Measurements from ENCODE around the gene SLC39A13. TPM values are rescaled to one million over a fixed set of nuclear protein-coding genes. Genes with fewer than 3 reads are reported as not detected.

Gene SLC39A13
- total RNA-seq, 1 experiment from 2014 or later, result 24.9 TPM

DNA sequence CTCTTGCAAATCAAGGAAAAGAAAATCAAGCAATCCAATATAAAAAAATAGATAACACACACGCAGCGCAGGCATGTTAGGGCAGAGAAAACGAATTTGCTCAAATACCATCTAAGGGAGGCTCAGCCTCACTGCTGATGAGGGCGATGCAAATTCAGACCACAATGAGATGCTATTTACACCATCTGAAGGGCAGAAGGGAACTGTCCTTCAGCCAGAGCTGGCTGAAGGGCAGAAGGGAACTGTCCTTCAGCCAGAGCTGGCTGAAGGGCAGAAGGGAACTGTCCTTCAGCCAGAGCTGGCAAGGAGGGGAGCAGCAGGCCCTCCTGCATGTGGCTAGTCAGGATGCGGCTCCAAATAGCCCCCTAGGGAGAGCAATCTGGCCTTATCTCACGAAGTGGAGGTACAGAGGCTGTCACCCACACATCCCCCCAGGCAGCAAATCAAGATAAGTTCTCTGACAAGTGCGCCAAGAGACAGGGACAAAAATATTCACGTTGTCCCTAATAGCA is 7.6 kb upstream of the SLC39A13 start:
- no peaks in the 10 kb centered on the region for H4K20me1 ChIP-seq (ENCODE audit: insufficient read depth, low read depth, low read length)
- H3K9me2 ChIP-seq (replicated peaks; ENCODE audit: insufficient read depth, low read length), result no peaks in the 10 kb centered on the region
- no peaks in the 10 kb centered on the region for H3K27me3 ChIP-seq (ENCODE audit: low read length)
- peaks cover 54% of the 10 kb centered on the region for H3K4me1 ChIP-seq (ENCODE audit: low read length)
- no peaks in the 10 kb centered on the region for H3K79me2 ChIP-seq (ENCODE audit: low read length)
- H3K4me3 ChIP-seq (ENCODE audit: low read length), result peak overlapping the region; percentile 84
- no peak overlapping the region for H2AFZ ChIP-seq (ENCODE audit: low read length)
- H3K36me3 ChIP-seq (ENCODE audit: insufficient read depth, low read length), result no peaks in the 10 kb centered on the region
- peak; percentile 88 for DNase-seq
- peak overlapping the region; percentile 86 for H3K4me2 ChIP-seq (ENCODE audit: low read depth, low read length, poor library complexity, severe bottlenecking)
- H3K9me3 ChIP-seq (ENCODE audit: low read length), result no peaks in the 10 kb centered on the region
- peak overlapping the region; percentile 100 for H3K27ac ChIP-seq (ENCODE audit: low read length)
- peak overlapping the region; percentile 95 for H3K9ac ChIP-seq (ENCODE audit: low read length)

GRCh38 chr11:47403135-47403534 is 5.3 kb upstream of the SLC39A13 start:
- H2AFZ ChIP-seq (ENCODE audit: low read length), result peak overlapping the region; percentile 27; the same call in 1 of the 2 replicates
- no peak overlapping the region for H3K4me2 ChIP-seq (ENCODE audit: low read depth, low read length, poor library complexity, severe bottlenecking)
- H3K9ac ChIP-seq (ENCODE audit: low read length), result peak overlapping the region; percentile 37; the same call in 1 of the 2 replicates

DNA sequence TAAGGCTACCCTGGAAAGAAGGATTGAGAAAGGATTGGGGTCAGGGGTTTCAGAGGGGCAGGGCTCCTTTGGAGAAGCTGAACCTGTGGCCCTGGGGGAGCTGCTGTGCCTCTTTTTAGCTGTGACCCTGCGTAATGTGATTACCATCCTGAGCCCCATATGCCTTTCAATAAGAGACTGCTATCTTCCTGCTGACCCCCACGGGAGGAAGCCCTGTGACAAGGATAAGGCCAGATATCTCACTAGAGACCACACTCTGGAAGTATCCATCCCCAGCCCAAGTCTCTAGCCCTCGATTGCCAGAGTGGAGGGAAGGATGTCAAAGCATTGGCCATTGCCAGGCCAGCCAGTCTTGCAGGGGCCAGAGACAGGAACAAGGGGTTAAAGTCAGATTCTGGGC is 4.8 kb upstream of the SLC39A13 start:
- Histone ChIP-seq H3K27me3 (ENCODE audit: low read length) (no peaks in the 10 kb centered on the region), H4K20me1 (ENCODE audit: insufficient read depth, low read depth, low read length) (no peaks in the 10 kb centered on the region), H3K9ac (ENCODE audit: low read length) (peak overlapping the region; percentile 37; the same call in 1 of the 2 replicates), H3K4me1 (ENCODE audit: low read length) (peaks cover 64% of the 10 kb centered on the region), H3K9me2 (replicated peaks; ENCODE audit: insufficient read depth, low read length) (no peaks in the 10 kb centered on the region), H3K4me2 (ENCODE audit: low read depth, low read length, poor library complexity, severe bottlenecking) (no peak overlapping the region), H3K9me3 (ENCODE audit: low read length) (no peaks in the 10 kb centered on the region), H2AFZ (ENCODE audit: low read length) (peak overlapping the region; percentile 27; the same call in 1 of the 2 replicates), H3K27ac (ENCODE audit: low read length) (peak overlapping the region; percentile 66), H3K79me2 (ENCODE audit: low read length) (peaks cover under 1% of the 10 kb centered on the region; the same call in 1 of the 2 replicates), H3K36me3 (ENCODE audit: insufficient read depth, low read length) (no peaks in the 10 kb centered on the region), H3K4me3 (ENCODE audit: low read length) (no peak overlapping the region)
- DNase-seq, result no peak

More at GRCh38 chr11:47403135-47403534, 5.3 kb upstream of the SLC39A13 start:
- H4K20me1 ChIP-seq (ENCODE audit: insufficient read depth, low read depth, low read length), result no peaks in the 10 kb centered on the region
- no peaks in the 10 kb centered on the region for H3K79me2 ChIP-seq (ENCODE audit: low read length)
- H3K4me1 ChIP-seq (ENCODE audit: low read length), result peaks cover 68% of the 10 kb centered on the region
- no peaks in the 10 kb centered on the region for H3K9me2 ChIP-seq (replicated peaks; ENCODE audit: insufficient read depth, low read length)
- no peak for DNase-seq
- H3K4me3 ChIP-seq (ENCODE audit: low read length), result no peak overlapping the region
- H3K36me3 ChIP-seq (ENCODE audit: insufficient read depth, low read length), result no peaks in the 10 kb centered on the region
- H3K27me3 ChIP-seq (ENCODE audit: low read length), result no peaks in the 10 kb centered on the region
- H3K9me3 ChIP-seq (ENCODE audit: low read length), result no peaks in the 10 kb centered on the region
- H3K27ac ChIP-seq (ENCODE audit: low read length), result peak overlapping the region; percentile 66

- Histone ChIP-seq H3K79me2 (ENCODE audit: low read length) (peaks cover 10% of the 10 kb centered on the region), H3K9ac (ENCODE audit: low read length) (peak overlapping the region; percentile 82), H2AFZ (ENCODE audit: low read length) (no peak overlapping the region; the same call in 1 of the 2 replicates), H3K36me3 (ENCODE audit: insufficient read depth, low read length) (no peaks in the 10 kb centered on the region), H3K4me2 (ENCODE audit: low read depth, low read length, poor library complexity, severe bottlenecking) (peak overlapping the region; percentile 93), H4K20me1 (ENCODE audit: insufficient read depth, low read depth, low read length) (no peaks in the 10 kb centered on the region), H3K9me2 (replicated peaks; ENCODE audit: insufficient read depth, low read length) (no peaks in the 10 kb centered on the region), H3K27ac (ENCODE audit: low read length) (peak overlapping the region; percentile 98), H3K4me3 (ENCODE audit: low read length) (peak overlapping the region; percentile 75), H3K27me3 (ENCODE audit: low read length) (no peaks in the 10 kb centered on the region), H3K9me3 (ENCODE audit: low read length) (no peaks in the 10 kb centered on the region), H3K4me1 (ENCODE audit: low read length) (peaks cover 53% of the 10 kb centered on the region)
- peak; percentile 77 for DNase-seq
These were observed 1.3 kb upstream of the SLC39A13 start for GRCh38 chr11:47406896-47407745.

- Histone ChIP-seq H3K27ac (ENCODE audit: low read length) (peak overlapping the region; percentile 62), H3K4me2 (ENCODE audit: low read depth, low read length, poor library complexity, severe bottlenecking) (peak overlapping the region; percentile 87), H2AFZ (ENCODE audit: low read length) (peak overlapping the region; percentile 47; the same call in 1 of the 2 replicates), H3K36me3 (ENCODE audit: insufficient read depth, low read length) (no peaks in the 10 kb centered on the region), H3K9ac (ENCODE audit: low read length) (peak overlapping the region; percentile 85), H3K9me3 (ENCODE audit: low read length) (no peaks in the 10 kb centered on the region), H3K27me3 (ENCODE audit: low read length) (no peaks in the 10 kb centered on the region), H3K4me3 (ENCODE audit: low read length) (peak overlapping the region; percentile 86), H3K79me2 (ENCODE audit: low read length) (peaks cover 10% of the 10 kb centered on the region), H3K9me2 (replicated peaks; ENCODE audit: insufficient read depth, low read length) (no peaks in the 10 kb centered on the region), H3K4me1 (ENCODE audit: low read length) (peaks cover 41% of the 10 kb centered on the region), H4K20me1 (ENCODE audit: insufficient read depth, low read depth, low read length) (no peaks in the 10 kb centered on the region)
- no peak for DNase-seq
These were observed 429 bp downstream of the SLC39A13 start for GRCh38 chr11:47408598-47409439.

DNA sequence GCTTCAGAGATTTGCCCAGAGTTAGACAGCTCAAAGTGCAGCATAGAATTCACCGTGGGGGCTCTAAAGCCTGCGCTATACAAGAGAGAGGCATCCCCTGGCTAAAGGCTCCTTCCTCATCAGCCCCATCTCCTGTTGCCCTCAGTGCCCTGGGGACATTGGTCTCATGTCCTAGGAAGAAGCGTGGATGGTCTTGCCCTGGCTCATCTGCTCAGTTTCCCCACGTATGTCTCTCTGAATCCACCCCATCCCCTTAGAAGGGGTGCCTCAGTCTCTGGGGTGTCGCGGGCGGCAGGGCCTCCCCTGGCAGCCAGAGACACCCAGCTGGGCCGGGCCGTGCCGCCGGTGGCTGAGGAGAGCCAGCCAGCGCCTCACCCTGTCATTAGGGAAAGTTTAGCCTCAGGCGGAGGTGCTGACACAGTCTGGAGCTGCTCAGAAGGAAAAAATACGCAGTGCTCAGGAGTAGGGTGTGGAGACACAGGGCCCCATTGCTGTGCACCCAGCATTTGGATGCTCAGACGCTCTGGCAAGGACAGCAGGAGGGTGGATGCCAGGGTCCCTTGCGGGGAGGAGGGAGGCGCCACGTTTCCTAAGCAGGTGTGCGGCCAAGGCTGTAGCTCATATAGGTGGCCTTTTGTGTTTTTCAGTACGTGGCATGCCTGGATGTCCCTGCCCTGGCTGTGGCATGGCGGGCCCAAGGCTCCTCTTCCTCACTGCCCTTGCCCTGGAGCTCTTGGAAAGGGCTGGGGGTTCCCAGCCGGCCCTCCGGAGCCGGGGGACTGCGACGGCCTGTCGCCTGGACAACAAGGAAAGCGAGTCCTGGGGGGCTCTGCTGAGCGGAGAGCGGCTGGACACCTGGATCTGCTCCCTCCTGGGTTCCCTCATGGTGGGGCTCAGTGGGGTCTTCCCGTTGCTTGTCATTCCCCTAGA is 1.3 kb downstream of the SLC39A13 start:
- Histone ChIP-seq H4K20me1 (ENCODE audit: insufficient read depth, low read depth, low read length) (no peaks in the 10 kb centered on the region), H3K4me2 (ENCODE audit: low read depth, low read length, poor library complexity, severe bottlenecking) (peak overlapping the region; percentile 87), H3K9me2 (replicated peaks; ENCODE audit: insufficient read depth, low read length) (no peaks in the 10 kb centered on the region), H3K27me3 (ENCODE audit: low read length) (no peaks in the 10 kb centered on the region), H3K36me3 (ENCODE audit: insufficient read depth, low read length) (no peaks in the 10 kb centered on the region), H3K27ac (ENCODE audit: low read length) (peak overlapping the region; percentile 62), H3K9ac (ENCODE audit: low read length) (peak overlapping the region; percentile 85), H3K79me2 (ENCODE audit: low read length) (peaks cover 10% of the 10 kb centered on the region), H3K4me1 (ENCODE audit: low read length) (peaks cover 40% of the 10 kb centered on the region), H3K4me3 (ENCODE audit: low read length) (peak overlapping the region; percentile 86), H2AFZ (ENCODE audit: low read length) (no peak overlapping the region), H3K9me3 (ENCODE audit: low read length) (no peaks in the 10 kb centered on the region)
- DNase-seq, result no peak

GRCh38 chr11:47410370-47411264 is 2.2 kb downstream of the SLC39A13 start:
- H3K27ac ChIP-seq (ENCODE audit: low read length), result peak overlapping the region; percentile 27; the same call in 1 of the 2 replicates
- no peak overlapping the region for H2AFZ ChIP-seq (ENCODE audit: low read length)
- H3K9me3 ChIP-seq (ENCODE audit: low read length), result no peaks in the 10 kb centered on the region
- H3K4me2 ChIP-seq (ENCODE audit: low read depth, low read length, poor library complexity, severe bottlenecking), result peak overlapping the region; percentile 87
- H3K36me3 ChIP-seq (ENCODE audit: insufficient read depth, low read length), result no peaks in the 10 kb centered on the region
- no peaks in the 10 kb centered on the region for H4K20me1 ChIP-seq (ENCODE audit: insufficient read depth, low read depth, low read length)
- no peak overlapping the region for H3K4me3 ChIP-seq (ENCODE audit: low read length)
- H3K27me3 ChIP-seq (ENCODE audit: low read length), result no peaks in the 10 kb centered on the region
- H3K9me2 ChIP-seq (replicated peaks; ENCODE audit: insufficient read depth, low read length), result no peaks in the 10 kb centered on the region
- H3K9ac ChIP-seq (ENCODE audit: low read length), result peak overlapping the region; percentile 85
- H3K79me2 ChIP-seq (ENCODE audit: low read length), result peaks cover 10% of the 10 kb centered on the region
- no peak for DNase-seq
- peaks cover 40% of the 10 kb centered on the region for H3K4me1 ChIP-seq (ENCODE audit: low read length)

Data from Karpas-422 (cell line).